T1000 (cell line): ENCODE results near the gene HIGD1A.

ENCODE experiments used
- DNase-seq: peaks from one replicate; lab custom pipeline; 2025; ENCODE audit warnings: mixed read lengths; lab: John Stamatoyannopoulos, UW

The HIGD1A gene

GRCh38 chr3:42755681-42756578, 48.4 kb downstream of the HIGD1A start:
- no peak for DNase-seq

GRCh38 chr3:42753757-42754156, 50.5 kb downstream of the HIGD1A start:
- no peak for DNase-seq

GRCh38 chr3:42752961-42753360, 51.3 kb downstream of the HIGD1A start:
- no peak for DNase-seq

- no peak for DNase-seq
Observed at GRCh38 chr3:42752441-42752840, 51.8 kb downstream of the HIGD1A start.

- no peak for DNase-seq
Observed at GRCh38 chr3:42751609-42752008, 52.7 kb downstream of the HIGD1A start.

- DNase-seq: no peak
Observed at GRCh38 chr3:42750834-42751233, 53.5 kb downstream of the HIGD1A start.

GRCh38 chr3:42749753-42750231, 54.5 kb downstream of the HIGD1A start:
- DNase-seq: no peak

GRCh38 chr3:42749025-42749752, 55.1 kb downstream of the HIGD1A start:
- DNase-seq: no peak

- no peak for DNase-seq
Observed at GRCh38 chr3:42747581-42747980, 56.7 kb downstream of the HIGD1A start.

GRCh38 chr3:42746455-42747450, 57.5 kb downstream of the HIGD1A start:
- DNase-seq: no peak

GRCh38 chr3:42745776-42746454, 58.4 kb downstream of the HIGD1A start:
- DNase-seq: no peak

- no peak for DNase-seq
Observed at GRCh38 chr3:42745291-42745745, 59.0 kb downstream of the HIGD1A start.

- no peak for DNase-seq
Observed at GRCh38 chr3:42743204-42743995, 60.9 kb downstream of the HIGD1A start.

GRCh38 chr3:42742688-42743087, 61.6 kb downstream of the HIGD1A start:
- no peak for DNase-seq

GRCh38 chr3:42742259-42742658, 62.0 kb downstream of the HIGD1A start:
- no peak for DNase-seq

GRCh38 chr3:42741796-42742195, 62.5 kb downstream of the HIGD1A start:
- no peak for DNase-seq

GRCh38 chr3:42739401-42740158, 64.7 kb downstream of the HIGD1A start:
- no peak for DNase-seq

- no peak for DNase-seq
Observed at GRCh38 chr3:42736531-42736930, 67.8 kb downstream of the HIGD1A start.

GRCh38 chr3:42736081-42736480, 68.2 kb downstream of the HIGD1A start:
- DNase-seq: no peak

- DNase-seq: no peak
Observed at GRCh38 chr3:42735615-42736014, 68.7 kb downstream of the HIGD1A start.
